Ammon's horn (tissue), 1 donor: ENCODE data around the gene TRAPPC6A.

Source experiments
- DNase-seq: peaks from one replicate; pipeline ENCODE4 v3.0.0-alpha.2; 2016; ENCODE audit warnings: low spot score

TRAPPC6A gene

DNA sequence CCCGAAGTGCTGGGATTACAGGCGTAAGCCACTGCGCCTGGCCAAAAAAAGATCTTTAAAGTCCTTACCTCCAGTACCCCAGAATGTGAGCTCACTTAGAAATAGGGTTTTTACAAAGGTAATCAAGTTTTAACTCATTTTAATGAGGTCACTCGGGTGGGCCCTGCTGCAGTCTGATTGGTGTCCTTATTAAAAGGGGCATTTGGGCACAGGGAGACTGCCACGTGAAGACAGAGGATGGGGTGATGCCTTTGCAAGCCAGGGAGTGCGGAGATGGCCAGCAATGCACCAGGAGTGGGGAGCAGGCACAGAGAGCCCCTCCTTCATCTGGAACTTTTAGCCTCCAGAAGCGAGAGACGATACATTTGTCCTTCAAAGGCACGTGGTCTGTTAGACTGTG is 28.9 kb downstream of the TRAPPC6A start:
- no peak for DNase-seq

DNA sequence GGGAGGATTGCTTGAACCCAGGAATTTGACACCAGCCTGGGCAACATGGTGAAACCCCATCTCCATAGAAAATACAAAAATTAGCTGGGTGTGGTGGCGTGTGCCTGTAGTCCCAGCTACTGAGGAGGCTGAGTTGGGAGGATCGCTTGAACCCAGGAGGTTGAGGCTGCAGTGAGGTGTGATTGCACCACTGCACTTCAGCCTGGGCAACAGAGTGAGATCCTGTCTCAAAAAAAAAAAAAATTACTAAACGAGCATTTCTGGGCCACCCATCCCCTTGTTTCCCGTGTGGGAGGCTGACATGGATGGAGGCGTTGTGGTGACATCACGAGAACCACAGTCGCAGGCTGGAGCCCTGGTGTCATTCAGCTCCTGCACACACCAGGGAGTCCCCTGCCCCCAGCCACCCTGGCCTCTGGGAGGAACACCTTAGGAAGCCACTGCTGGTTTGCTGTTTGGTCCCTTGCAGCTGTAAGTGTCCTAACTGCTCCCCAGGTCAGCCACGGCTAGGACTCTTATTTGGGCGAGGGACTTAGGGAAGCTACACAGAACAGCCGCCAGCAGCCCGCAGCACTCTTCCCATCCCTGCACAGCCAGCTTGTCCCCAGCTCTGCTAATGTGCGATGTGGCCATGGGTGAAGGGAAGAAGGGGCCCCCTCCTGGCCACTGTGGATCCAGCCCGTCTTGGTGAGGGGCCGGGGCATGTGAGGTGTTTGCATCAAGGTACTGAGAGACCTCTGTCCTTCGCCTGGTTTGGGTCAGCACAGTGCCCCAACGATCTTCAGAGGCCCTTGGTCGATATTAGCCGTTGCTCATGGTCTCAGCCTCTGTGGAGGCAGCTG is 30.0 kb downstream of the TRAPPC6A start:
- no peak for DNase-seq

DNA sequence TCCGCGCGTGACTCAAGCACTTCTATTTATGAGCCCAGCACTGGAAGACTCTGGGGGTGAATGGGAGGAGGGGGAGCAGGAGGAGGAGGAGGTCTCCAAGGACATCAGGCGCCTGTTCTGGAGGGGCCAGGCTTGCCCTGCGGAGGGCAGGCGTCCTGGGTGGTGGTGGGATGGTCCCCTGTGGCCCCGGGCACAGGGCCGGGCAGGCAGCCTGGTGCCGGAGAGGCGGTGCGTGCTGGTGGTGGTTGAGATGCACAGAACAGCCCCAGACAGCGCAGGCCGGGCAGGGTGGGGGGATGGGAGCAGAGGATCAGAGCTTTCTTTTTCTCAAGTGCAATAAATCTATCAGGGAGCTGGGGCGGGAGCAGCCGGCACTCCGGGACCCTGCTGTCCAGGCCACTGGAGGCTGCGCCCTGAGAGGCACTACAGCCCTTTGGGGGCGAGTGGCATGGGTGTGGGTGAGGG is 31.3 kb downstream of the TRAPPC6A start:
- DNase-seq, result no peak

DNA sequence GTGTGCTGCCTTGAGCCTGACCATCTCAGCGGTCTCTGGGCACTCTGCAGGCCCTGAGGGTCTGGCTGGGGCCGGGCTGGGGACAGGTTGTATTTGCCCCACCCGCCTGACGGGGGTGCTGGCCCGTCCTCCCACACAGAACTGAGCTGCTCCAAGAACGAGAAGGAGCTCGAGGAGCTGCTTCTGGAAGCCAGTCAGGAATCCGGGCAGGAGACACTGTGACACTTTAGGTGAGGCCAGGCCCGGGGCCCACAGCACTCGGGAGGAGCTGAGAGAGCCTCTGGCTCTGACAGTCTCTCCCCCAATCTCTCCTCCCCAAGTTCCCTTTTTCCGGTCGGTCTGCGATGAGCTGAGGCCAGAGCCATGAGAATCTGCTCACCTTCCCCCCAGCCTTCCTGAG is 31.8 kb downstream of the TRAPPC6A start:
- DNase-seq, result no peak

DNA sequence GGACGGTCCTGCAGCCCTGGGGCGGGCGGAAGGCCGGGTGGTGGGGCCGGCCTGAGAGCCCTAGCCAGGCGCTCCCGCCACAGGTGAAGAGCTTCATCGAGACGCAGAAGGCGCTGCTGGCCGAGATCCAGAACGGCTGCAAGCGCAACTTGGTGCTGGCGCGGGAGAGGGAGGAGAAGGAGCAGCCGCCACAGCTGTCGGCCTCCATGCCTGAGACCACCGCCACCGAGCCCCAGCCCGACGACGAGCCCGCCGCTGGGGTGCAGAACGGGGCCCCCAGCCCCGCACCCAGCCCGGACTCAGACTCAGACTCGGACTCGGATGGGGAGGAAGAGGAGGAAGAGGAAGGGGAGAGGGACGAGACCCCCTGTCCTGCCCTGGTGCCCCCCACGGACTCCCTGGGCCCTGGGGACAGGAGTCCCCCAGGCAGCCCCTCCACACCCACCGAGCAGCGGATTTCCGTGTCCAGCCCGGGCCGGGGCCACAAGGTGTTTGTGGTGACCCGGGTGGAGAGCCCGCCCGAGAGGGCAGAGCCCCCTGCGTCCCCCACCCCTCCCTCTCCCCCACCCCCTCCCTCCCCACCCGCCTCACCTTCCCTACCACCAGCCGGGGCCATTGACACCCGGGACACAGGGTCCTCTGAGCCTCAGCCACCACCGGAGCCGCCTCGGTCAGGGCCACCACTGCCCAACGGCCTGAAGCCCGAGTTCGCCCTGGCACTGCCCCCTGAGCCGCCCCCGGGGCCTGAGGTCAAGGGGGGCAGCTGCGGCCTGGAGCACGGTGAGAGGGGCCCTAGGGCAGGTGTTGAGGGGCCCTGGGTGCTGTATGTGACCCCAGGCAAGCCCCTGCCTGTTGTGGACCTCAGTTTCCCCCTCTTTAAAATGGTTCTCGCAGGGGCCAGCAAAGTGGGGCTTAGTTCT is 32.5 kb downstream of the TRAPPC6A start:
- no peak for DNase-seq

- DNase-seq, result no peak
These were observed 33.4 kb downstream of the TRAPPC6A start for GRCh38 chr19:45144431-45145269.

GRCh38 chr19:45142726-45143110 is 35.3 kb downstream of the TRAPPC6A start:
- no peak for DNase-seq

- no peak for DNase-seq
These were observed 35.9 kb downstream of the TRAPPC6A start for GRCh38 chr19:45142016-45142725.

- DNase-seq, result no peak
These were observed 36.7 kb downstream of the TRAPPC6A start for GRCh38 chr19:45141203-45141900.

- DNase-seq, result no peak
These were observed 37.5 kb downstream of the TRAPPC6A start for GRCh38 chr19:45140533-45140932.

DNA sequence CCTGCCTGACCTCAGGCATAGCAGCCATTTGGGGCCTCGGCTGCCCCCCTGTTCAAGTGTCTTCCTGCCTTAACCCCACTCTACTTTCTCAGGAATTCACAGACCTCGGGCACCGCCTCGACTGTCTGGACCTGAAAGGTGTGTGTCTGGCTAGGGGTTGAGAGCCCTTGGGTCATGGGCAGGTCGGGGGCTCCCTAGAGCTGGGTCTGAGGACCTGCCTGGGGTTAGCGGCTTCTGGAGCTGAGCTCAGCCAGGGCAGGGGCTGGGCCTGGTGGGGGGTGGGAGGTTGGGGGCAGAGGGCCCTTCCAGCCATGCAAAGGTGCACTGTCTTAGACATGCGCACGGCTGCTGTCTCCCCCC is 37.9 kb downstream of the TRAPPC6A start:
- no peak for DNase-seq

DNA sequence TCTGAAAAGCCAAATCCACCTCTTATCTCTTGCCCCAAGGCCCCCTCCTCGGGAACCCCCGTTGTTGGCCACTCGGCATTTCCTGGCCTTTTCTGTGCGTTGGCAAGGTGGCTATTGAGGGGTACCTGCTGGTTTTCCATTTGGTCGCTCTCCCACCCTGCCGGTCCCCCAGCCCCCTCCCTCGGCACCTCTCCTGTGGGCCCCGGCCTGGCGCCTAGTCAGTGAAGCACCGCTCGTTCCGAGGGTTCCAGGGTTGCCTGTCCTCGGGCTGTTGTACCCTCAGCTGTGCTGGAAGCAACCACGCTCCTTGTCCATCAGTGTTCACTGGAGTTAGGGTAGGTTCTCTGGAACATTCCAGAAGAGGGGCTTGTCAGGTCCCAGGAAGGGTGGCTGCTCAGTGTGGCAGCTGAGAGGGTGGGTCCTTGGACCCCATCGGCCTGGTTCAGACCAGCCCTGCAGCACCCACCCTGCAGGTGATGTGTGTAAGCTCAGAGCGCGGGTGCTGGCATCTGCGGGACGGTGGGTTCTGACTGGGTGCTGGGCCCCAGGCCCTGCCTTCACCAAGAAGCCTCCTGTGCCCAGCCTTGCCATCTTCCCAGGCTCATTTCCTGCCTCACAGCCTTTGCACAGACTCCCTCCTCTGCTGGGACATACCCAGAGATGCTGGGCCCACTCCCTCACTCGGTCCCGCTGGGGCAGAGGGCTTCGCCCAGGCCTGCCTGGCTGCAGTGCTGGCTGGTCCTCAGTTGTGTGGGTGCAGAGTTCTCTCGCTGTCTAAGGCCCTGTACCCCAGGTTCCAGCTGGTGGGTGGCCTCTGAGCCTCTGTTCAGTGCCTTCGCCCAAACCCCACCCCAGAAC is 38.5 kb downstream of the TRAPPC6A start:
- no peak for DNase-seq

DNA sequence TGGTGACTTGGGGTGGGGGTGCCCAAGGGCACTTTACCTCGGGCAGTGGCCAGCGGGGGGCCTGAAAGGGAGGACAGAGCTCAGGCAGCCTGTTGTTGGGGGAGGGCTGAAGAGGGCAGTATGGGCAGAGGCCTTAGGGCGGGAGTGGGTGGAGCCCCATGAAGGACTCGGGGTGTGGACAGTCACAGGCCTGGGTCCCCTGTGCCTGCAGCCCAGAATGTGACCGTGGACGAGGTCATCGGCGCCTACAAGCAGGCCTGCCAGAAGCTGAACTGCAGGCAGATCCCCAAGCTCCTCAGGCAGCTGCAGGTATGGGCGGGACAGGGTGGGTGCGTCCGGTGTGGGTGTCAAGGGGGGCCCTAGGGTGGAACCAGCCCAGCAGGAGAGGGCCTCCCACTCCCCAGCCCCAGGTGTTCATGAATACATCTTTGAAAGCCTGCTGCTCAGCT is 39.7 kb downstream of the TRAPPC6A start:
- DNase-seq, result no peak

GRCh38 chr19:45137179-45137761 is 40.8 kb downstream of the TRAPPC6A start:
- peak; percentile 50 for DNase-seq

GRCh38 chr19:45136507-45137178 is 41.4 kb downstream of the TRAPPC6A start:
- no peak for DNase-seq

DNA sequence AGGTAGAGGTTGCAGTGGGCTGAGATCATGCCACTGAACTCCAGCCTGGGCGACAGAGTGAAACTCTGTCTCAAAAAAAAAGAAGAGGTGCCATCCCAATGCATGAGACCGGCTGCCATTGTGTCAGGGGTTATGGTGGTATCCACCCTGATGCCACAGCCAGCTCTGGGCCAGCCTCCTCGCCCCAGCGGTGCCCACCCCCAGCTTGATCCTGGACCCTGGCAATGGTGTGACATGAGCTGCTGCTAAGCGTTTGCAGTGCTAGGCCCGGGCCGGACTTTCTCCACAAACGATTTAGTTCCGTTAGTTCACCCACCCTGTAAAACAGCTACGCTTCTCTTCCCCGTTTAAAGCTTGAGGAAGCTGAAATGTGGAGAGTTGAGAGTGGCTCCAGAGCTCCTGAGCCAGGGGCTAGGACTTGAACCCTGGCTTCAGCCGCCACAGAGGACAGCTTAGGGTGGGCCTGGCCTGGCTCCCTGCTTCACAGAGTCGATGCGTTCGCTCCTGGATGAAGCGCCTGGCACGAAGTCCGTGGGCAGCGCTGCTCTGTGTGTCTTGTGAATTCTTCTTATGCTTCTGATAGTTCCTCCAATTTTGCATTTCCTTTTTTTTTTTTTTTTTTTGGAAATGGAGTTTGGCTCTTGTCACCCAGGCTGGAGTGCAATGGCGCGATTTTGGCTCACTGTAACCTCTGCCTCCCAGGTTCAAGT is 42.7 kb downstream of the TRAPPC6A start:
- DNase-seq, result no peak

DNA sequence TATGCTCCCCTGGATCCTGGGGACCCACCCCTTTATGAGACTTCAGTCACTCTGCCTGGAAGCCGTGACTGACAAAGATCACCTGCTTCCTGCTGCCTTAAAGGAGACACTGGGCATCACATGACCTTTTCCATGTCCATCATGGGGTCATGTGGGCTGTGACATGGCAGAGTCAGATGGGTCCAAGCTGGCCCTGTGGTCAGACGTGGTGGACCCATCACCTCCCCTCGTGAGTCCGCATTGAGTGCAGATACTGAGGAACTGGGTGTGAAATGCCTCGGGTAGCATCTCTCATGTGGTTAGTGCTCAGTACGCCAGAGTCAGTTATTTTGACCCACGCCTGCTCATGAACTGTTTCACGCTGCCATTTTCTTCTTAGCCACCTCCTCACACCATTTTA is 44.4 kb downstream of the TRAPPC6A start:
- no peak for DNase-seq
